SK-N-SH treated with all-trans-retinoic acid at 6 μM for 48 hours (cell line): ENCODE results near the gene SEC16A.

Experiments
- ATAC-seq: fragments of 200-7000 bp; cut with Tn5 transposase; 3 replicates; pipeline ENCODE4 v1.9.1; 2020; ENCODE audit warnings: mild to moderate bottlenecking, moderate library complexity
- ARNTL ChIP-seq: fragments of 450-650 bp; formaldehyde crosslinking; IDR thresholded peaks from 2 replicates; pipeline ENCODE4 v1.5.0; 2020; ENCODE audit warnings: low read depth, mild to moderate bottlenecking, moderate library complexity, borderline replicate concordance
- BACH2 ChIP-seq: fragments of 250-450 bp; sonication (Bioruptor Pico); IDR thresholded peaks from 2 replicates; pipeline ENCODE4 v1.9.0; 2021; ENCODE audit warnings: mild to moderate bottlenecking, borderline replicate concordance
- CSDC2 ChIP-seq: fragments of 250-450 bp; sonication (Bioruptor Pico); IDR thresholded peaks from 2 replicates; pipeline ENCODE4 v1.5.0; 2020; ENCODE audit warnings: mild to moderate bottlenecking, moderate library complexity
- ESRRG ChIP-seq: fragments of 250-450 bp; sonication (Bioruptor Pico); IDR thresholded peaks from 2 replicates; pipeline ENCODE4 v1.6.1; 2021; ENCODE audit warnings: mild to moderate bottlenecking
- GLIS3 ChIP-seq: fragments of 250-450 bp; sonication (Bioruptor Pico); IDR thresholded peaks from 2 replicates; pipeline ENCODE4 v1.5.0; 2020; ENCODE audit warnings: mild to moderate bottlenecking, moderate library complexity
- ISL1 ChIP-seq: fragments of 250-450 bp; sonication (Bioruptor Pico); IDR thresholded peaks from 2 replicates; pipeline ENCODE4 v2.1.2; 2022; ENCODE audit warnings: mild to moderate bottlenecking, moderate library complexity
- OSR1 ChIP-seq: fragments of 250-450 bp; sonication (Bioruptor Pico); IDR thresholded peaks from 2 replicates; pipeline ENCODE4 v1.8.0; 2022; ENCODE audit warnings: moderate library complexity, mild to moderate bottlenecking, inconsistent platforms
- PPARA ChIP-seq: fragments of 250-450 bp; sonication (Bioruptor Pico); IDR thresholded peaks from 2 replicates; pipeline ENCODE4 v1.5.0; 2020; ENCODE audit warnings: mild to moderate bottlenecking, borderline replicate concordance
- RARB ChIP-seq: fragments of 250-450 bp; sonication (Bioruptor Pico); IDR thresholded peaks from 2 replicates; pipeline ENCODE4 v1.8.0; 2021; ENCODE audit warnings: mild to moderate bottlenecking, moderate library complexity
- SNAI2 ChIP-seq: fragments of 250-450 bp; sonication (Bioruptor Pico); IDR thresholded peaks from 2 replicates; pipeline ENCODE4 v1.5.0; 2020; ENCODE audit warnings: mild to moderate bottlenecking, moderate library complexity
- TCF4 ChIP-seq: fragments of 250-450 bp; sonication (Bioruptor Pico); IDR thresholded peaks from 2 replicates; pipeline ENCODE4 v1.8.0; 2021; ENCODE audit warnings: mild to moderate bottlenecking, moderate library complexity, borderline replicate concordance
- TOX ChIP-seq: fragments of 250-450 bp; sonication (Bioruptor Pico); IDR thresholded peaks from 2 replicates; pipeline ENCODE4 v1.8.0; 2021; ENCODE audit warnings: mild to moderate bottlenecking, moderate library complexity, borderline replicate concordance
- ZC3H10 ChIP-seq: fragments of 250-450 bp; sonication (Bioruptor Pico); IDR thresholded peaks from 2 replicates; pipeline ENCODE4 v1.5.1; 2021; ENCODE audit warnings: mild to moderate bottlenecking, moderate library complexity
- ZFP3 ChIP-seq: fragments of 250-450 bp; sonication (Bioruptor Pico); IDR thresholded peaks from 2 replicates; pipeline ENCODE4 v1.5.0; 2020; ENCODE audit warnings: mild to moderate bottlenecking, moderate library complexity
- ZFP30 ChIP-seq: fragments of 450-650 bp; formaldehyde crosslinking; IDR thresholded peaks from 2 replicates; pipeline ENCODE4 v1.5.0; 2022; ENCODE audit warnings: mild to moderate bottlenecking, moderate library complexity
- ZNF565 ChIP-seq: fragments of 450-650 bp; formaldehyde crosslinking; conservative IDR thresholded peaks from 2 replicates; pipeline ENCODE4 v1.5.0; 2020; ENCODE audit warnings: low read depth, mild to moderate bottlenecking, moderate library complexity
- ZNF70 ChIP-seq: fragments of 450-650 bp; formaldehyde crosslinking; IDR thresholded peaks from 2 replicates; pipeline ENCODE4 v1.5.0; 2020; ENCODE audit warnings: mild to moderate bottlenecking, moderate library complexity
- ZNF8 ChIP-seq: fragments of 450-650 bp; formaldehyde crosslinking; IDR thresholded peaks from 2 replicates; pipeline ENCODE4 v1.5.0; 2020; ENCODE audit warnings: mild to moderate bottlenecking, moderate library complexity
- TF ChIP-seq, protein P1 (sequence below): fragments of 250-450 bp; sonication (Bioruptor Pico); IDR thresholded peaks from 2 replicates; pipeline ENCODE4 v1.8.0; 2020; ENCODE audit warnings: mild to moderate bottlenecking, moderate library complexity, borderline replicate concordance
- TF ChIP-seq, protein P2 (sequence below): fragments of 250-450 bp; sonication (Bioruptor Pico); IDR thresholded peaks from 2 replicates; pipeline ENCODE4 v1.8.0; 2021; ENCODE audit warnings: low read depth, mild to moderate bottlenecking, moderate library complexity, borderline replicate concordance
- TF ChIP-seq, protein P3 (sequence below): fragments of 250-450 bp; sonication (Bioruptor Pico); IDR thresholded peaks from 2 replicates; pipeline ENCODE4 v1.5.1; 2021; ENCODE audit warnings: mild to moderate bottlenecking, moderate library complexity
- TF ChIP-seq, protein P4 (sequence below): fragments of 250-450 bp; sonication (Bioruptor Pico); IDR thresholded peaks from 2 replicates; pipeline ENCODE4 v1.5.1; 2020; ENCODE audit warnings: low read depth, mild to moderate bottlenecking, moderate library complexity
- TF ChIP-seq, protein P5 (sequence below): fragments of 250-450 bp; sonication (Bioruptor Pico); IDR thresholded peaks from 2 replicates; pipeline ENCODE4 v1.5.0; 2020; ENCODE audit warnings: mild to moderate bottlenecking, moderate library complexity

The SEC16A gene

DNA sequence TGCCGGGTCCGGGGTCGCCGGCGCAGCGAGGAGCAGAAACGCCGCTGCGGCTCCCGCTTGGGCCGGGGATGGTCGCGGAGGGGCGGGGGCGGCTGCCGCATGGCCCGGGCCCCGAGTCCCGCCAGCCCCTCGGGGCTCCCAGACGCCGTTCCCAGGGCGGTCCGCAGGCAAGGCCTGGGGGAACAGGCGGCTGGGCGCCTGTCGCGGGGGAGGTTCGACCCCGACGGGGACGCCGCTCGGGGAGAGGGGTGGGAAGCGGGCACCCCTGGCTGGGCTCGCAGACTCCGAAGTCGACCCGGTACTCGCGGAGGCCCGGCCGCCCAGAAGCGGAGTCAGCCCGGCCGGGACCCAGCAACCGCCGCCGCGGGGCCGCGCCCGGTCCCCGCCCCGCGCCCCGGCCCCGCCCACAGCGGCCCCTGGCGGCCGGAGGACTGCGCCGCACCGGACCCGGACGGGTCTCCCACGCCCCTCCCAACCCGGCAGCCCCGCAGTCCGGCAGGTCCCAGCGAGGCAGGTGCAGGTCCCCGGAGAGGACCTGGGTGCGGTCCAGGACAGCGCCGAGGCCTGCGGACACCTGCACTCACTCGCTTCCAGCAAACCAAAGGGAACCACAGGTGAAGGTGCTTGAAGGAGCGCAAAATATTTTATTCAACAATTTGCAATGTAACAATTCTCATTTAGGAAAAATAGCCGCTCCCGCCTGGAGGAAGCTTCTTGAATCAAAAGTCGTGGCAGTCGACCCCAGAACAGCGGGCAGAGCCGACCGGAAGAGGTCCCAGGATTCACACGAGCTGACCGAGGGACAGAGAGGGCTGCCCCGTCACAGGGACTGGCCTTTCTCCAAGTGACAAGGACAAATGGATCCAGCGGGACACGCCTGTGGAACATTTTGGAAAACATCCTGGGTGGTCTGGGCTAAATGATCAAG lies 43.1 kb downstream of the SEC16A start, which contains the start of gene INPP5E:
Gene INPP5E, minus strand, starts transcription at position 365 of the 928 bp plus-strand sequence. CDS start 426 bp downstream, outside the sequence.
- ATAC-seq: peak; percentile 74
- no peak for TF ChIP-seq ZNF70
- no peak for TF ChIP-seq CSDC2 (CRISPR knock-in tag)
- no peak for TF ChIP-seq PPARA (CRISPR knock-in tag)
- TF ChIP-seq GLIS3: no peak
- no peak for TF ChIP-seq ZFP30 (CRISPR knock-in tag)
- TF ChIP-seq OSR1 (CRISPR knock-in tag): no peak
- TF ChIP-seq BACH2: no peak
- TF ChIP-seq, protein P1, sequence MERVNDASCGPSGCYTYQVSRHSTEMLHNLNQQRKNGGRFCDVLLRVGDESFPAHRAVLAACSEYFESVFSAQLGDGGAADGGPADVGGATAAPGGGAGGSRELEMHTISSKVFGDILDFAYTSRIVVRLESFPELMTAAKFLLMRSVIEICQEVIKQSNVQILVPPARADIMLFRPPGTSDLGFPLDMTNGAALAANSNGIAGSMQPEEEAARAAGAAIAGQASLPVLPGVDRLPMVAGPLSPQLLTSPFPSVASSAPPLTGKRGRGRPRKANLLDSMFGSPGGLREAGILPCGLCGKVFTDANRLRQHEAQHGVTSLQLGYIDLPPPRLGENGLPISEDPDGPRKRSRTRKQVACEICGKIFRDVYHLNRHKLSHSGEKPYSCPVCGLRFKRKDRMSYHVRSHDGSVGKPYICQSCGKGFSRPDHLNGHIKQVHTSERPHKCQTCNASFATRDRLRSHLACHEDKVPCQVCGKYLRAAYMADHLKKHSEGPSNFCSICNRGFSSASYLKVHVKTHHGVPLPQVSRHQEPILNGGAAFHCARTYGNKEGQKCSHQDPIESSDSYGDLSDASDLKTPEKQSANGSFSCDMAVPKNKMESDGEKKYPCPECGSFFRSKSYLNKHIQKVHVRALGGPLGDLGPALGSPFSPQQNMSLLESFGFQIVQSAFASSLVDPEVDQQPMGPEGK (CRISPR knock-in tag): no peak
- TF ChIP-seq, protein P2, sequence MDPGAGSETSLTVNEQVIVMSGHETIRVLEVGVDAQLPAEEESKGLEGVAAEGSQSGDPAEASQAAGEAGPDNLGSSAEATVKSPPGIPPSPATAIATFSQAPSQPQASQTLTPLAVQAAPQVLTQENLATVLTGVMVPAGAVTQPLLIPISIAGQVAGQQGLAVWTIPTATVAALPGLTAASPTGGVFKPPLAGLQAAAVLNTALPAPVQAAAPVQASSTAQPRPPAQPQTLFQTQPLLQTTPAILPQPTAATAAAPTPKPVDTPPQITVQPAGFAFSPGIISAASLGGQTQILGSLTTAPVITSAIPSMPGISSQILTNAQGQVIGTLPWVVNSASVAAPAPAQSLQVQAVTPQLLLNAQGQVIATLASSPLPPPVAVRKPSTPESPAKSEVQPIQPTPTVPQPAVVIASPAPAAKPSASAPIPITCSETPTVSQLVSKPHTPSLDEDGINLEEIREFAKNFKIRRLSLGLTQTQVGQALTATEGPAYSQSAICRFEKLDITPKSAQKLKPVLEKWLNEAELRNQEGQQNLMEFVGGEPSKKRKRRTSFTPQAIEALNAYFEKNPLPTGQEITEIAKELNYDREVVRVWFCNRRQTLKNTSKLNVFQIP (CRISPR knock-in tag): no peak
- TF ChIP-seq TOX (CRISPR knock-in tag): no peak
- no peak for TF ChIP-seq ZNF565 (CRISPR knock-in tag)
- TF ChIP-seq ZC3H10 (CRISPR knock-in tag): no peak
- TF ChIP-seq ARNTL: no peak
- TF ChIP-seq ZNF8 (CRISPR knock-in tag): no peak
- TF ChIP-seq, protein P3, sequence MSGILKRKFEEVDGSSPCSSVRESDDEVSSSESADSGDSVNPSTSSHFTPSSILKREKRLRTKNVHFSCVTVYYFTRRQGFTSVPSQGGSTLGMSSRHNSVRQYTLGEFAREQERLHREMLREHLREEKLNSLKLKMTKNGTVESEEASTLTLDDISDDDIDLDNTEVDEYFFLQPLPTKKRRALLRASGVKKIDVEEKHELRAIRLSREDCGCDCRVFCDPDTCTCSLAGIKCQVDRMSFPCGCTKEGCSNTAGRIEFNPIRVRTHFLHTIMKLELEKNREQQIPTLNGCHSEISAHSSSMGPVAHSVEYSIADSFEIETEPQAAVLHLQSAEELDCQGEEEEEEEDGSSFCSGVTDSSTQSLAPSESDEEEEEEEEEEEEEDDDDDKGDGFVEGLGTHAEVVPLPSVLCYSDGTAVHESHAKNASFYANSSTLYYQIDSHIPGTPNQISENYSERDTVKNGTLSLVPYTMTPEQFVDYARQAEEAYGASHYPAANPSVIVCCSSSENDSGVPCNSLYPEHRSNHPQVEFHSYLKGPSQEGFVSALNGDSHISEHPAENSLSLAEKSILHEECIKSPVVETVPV (CRISPR knock-in tag): no peak

DNA sequence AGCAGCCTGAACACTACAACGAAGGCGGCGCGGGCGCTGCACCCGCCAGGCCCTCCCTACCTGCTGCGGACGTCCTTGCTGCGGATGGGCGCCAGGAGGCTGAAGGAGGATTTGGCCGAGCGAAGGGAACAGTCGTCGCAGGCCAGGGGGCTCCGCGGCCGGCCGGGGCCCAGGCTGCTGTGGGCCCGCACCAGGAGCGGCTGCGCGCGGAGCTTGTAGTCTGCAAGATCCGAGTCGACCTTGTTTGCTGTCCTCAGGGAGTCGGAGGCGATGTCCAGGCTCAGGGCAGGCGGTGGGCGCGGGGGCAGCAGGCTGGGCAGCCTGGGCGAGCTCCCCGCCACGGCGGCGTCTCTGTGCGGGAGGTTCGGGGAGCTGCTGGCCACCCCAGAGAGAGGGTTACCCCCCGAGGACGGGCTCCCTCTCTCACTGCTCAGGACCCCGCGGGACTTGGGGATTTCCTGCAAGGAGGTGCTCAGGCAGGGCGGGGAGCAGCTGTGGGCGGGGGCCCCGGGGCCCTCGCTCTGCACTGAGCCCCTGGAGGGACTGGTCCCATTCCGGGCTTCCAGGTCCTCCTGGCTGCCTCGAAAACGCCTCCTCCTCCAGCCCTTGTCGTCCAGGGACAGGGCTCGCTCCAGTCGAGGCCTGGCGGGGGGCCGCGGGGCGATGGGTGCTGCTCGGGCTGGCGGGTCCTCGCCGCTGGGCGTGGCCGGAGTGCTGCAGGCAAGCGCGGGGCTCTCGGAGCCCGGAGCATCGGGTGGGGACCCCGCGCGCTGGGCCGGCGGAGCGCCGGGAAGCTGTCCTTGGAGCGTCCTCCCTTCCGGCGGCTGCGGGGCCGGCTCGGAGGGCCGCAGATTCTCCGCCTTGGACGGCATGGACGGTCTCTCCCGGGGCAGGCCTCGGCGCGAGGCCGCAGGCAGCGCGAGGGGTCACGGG lies 44.0 kb downstream of the SEC16A start:
- TF ChIP-seq ZFP30 (CRISPR knock-in tag) (no peak), RARB (CRISPR knock-in tag) (no peak), OSR1 (CRISPR knock-in tag) (no peak), ISL1 (CRISPR knock-in tag) (no peak), SNAI2 (CRISPR knock-in tag) (no peak), ZNF70 (no peak), ZNF565 (CRISPR knock-in tag) (no peak), ZC3H10 (CRISPR knock-in tag) (no peak), TOX (CRISPR knock-in tag) (no peak), ESRRG (CRISPR knock-in tag) (no peak), ZFP3 (CRISPR knock-in tag) (no peak), PPARA (CRISPR knock-in tag) (no peak), GLIS3 (no peak), ZNF8 (CRISPR knock-in tag) (no peak), TCF4 (CRISPR knock-in tag) (no peak)
- TF ChIP-seq, protein P1 (CRISPR knock-in tag): no peak
- TF ChIP-seq, protein P2 (CRISPR knock-in tag): no peak
- TF ChIP-seq, protein P4, sequence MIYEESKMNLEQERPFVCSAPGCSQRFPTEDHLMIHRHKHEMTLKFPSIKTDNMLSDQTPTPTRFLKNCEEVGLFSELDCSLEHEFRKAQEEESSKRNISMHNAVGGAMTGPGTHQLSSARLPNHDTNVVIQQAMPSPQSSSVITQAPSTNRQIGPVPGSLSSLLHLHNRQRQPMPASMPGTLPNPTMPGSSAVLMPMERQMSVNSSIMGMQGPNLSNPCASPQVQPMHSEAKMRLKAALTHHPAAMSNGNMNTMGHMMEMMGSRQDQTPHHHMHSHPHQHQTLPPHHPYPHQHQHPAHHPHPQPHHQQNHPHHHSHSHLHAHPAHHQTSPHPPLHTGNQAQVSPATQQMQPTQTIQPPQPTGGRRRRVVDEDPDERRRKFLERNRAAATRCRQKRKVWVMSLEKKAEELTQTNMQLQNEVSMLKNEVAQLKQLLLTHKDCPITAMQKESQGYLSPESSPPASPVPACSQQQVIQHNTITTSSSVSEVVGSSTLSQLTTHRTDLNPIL (CRISPR knock-in tag): no peak
- TF ChIP-seq, protein P5, sequence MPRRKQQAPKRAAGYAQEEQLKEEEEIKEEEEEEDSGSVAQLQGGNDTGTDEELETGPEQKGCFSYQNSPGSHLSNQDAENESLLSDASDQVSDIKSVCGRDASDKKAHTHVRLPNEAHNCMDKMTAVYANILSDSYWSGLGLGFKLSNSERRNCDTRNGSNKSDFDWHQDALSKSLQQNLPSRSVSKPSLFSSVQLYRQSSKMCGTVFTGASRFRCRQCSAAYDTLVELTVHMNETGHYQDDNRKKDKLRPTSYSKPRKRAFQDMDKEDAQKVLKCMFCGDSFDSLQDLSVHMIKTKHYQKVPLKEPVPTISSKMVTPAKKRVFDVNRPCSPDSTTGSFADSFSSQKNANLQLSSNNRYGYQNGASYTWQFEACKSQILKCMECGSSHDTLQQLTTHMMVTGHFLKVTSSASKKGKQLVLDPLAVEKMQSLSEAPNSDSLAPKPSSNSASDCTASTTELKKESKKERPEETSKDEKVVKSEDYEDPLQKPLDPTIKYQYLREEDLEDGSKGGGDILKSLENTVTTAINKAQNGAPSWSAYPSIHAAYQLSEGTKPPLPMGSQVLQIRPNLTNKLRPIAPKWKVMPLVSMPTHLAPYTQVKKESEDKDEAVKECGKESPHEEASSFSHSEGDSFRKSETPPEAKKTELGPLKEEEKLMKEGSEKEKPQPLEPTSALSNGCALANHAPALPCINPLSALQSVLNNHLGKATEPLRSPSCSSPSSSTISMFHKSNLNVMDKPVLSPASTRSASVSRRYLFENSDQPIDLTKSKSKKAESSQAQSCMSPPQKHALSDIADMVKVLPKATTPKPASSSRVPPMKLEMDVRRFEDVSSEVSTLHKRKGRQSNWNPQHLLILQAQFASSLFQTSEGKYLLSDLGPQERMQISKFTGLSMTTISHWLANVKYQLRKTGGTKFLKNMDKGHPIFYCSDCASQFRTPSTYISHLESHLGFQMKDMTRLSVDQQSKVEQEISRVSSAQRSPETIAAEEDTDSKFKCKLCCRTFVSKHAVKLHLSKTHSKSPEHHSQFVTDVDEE: no peak
- TF ChIP-seq, all 23 proteins: peak for 0
- peak; percentile 59 for ATAC-seq
